HG03139 (cell line): ENCODE measurements around the gene KDM3B.
"Not testable (repeated sequence)": the region's sequence is repeated elsewhere in the genome, so short reads cannot be mapped to it uniquely, and the experiment has no call there.

Source experiments
- ATAC-seq: cut with Tn5 transposase; IDR thresholded peaks from one replicate; pipeline ENCODE4 v1.9.1; 2021; ENCODE audit not compliant: unreplicated experiment

Gene KDM3B

DNA sequence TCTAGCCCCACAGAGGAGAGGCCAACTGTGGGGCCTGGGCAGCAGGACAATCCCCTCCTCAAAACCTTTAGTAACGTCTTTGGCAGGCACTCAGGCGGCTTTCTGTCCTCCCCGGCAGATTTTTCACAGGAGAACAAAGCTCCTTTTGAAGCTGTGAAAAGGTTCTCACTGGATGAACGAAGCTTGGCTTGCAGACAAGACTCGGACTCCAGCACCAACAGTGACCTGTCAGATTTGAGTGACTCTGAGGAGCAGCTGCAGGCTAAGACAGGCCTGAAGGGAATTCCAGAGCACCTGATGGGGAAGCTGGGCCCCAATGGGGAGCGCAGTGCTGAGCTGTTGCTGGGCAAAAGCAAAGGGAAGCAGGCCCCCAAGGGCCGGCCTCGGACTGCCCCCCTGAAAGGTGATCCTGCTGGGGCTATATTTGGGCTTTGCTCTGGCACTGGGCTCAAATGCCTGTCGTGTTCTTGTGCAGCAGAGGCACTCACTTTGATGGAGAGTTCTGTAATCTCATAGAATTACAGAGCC lies 39.4 kb downstream of the KDM3B start:
- no peak for ATAC-seq

DNA sequence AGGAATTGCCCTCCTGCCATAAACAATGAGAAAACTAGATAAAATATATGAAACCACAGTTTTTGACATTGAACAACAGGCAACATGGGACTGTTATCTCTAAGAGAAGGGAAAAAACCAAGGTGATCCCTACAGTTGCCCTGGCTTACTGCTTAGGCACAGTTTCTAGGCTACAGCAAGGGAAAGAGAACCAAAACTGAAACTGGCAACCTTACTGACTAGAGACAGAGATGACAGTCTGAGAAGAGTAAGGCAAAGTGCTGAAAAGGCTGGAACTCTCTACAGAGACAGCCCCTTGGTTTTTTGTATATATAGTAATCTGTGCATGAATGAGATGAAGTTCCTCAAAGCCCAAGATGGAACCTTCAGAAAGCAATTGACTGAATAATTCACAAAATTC lies 50.2 kb downstream of the KDM3B start:
- ATAC-seq, result no peak

DNA sequence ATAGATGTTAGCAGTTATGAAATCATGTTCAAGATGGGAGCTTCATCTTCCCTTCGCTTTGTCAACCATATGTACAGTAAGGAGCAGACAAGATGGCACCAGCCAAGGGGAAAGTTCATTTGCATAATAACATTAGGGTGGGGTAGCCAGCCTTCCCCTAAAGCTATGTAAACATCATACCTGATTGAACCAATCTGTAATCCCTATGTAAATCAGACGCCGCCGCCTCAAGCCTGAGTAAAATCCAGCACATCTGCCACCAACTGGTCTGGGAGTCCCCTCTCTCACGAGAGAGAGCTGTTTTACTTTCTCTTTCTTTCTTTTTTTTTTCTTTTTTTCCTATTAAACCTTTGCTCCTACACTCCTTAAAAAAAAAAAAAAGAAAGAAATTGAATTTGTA lies 55.5 kb downstream of the KDM3B start:
- ATAC-seq, result peak; percentile 61

DNA sequence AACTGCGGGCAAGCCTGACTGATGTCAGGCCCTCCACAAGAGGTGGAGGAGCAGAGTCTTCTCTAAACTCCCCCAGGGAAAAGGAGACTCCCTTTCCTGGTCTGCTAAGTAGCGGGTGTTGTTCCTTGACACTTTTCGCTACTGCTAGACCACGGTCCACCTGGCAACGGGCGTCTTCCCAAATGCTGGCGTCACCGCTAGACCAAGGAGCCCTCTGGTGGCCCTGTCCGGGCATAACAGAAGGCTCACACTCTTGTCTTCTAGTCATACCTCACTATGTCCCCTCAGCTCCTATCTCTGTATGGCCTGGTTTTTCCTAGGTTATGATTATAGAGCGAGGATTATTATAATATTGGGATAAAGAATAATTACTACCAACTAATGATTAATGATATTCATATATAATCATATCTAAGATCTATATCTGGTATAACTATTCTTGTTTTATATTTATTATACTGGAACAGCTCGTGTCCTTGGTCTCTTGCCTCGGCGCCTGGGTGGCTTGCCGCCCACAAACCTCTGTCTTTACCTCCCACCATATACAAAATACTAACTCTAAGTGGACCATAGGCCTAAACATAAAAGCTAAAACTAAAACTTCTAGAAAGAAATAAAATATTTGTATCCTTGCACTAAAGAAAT lies 58.6 kb downstream of the KDM3B start:
- ATAC-seq, result not testable (repeated sequence)

DNA sequence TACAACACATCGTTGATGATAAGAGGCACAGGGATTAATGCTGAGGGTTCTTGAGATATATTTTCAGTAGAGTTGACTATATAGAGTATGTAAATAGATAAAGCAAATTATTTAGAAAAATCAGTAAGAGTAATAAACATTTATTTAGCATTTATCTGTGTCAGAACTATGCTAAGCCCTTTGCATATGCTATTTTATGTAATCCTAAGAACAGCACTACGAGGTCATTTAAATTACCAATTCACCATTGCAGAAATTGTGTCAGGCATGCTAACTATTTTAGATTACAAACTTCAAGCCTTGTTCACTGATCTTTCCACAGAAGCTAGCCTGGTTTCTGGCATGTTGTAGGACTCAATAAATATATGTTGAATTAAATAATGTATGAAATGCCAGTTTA lies 66.0 kb downstream of the KDM3B start:
- no peak for ATAC-seq

DNA sequence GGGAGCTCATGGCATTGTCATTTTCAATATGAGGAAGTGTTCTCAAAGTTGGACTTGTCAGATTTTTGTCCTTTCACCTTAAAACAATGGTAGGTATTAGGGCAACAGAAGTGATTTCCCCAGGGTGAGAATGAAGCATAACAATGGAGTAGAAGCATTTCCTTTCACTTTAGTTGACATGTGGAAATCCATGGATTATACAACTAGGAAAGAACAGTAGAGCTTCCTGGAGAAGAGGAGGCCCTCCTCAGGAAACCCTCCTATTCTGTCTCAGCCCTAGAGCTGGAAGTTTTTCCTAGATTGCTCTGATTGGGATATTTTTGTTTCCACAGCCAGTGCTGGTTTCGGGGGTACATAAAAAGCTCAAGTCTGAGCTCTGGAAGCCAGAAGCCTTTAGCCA lies 72.6 kb downstream of the KDM3B start:
- no peak for ATAC-seq

DNA sequence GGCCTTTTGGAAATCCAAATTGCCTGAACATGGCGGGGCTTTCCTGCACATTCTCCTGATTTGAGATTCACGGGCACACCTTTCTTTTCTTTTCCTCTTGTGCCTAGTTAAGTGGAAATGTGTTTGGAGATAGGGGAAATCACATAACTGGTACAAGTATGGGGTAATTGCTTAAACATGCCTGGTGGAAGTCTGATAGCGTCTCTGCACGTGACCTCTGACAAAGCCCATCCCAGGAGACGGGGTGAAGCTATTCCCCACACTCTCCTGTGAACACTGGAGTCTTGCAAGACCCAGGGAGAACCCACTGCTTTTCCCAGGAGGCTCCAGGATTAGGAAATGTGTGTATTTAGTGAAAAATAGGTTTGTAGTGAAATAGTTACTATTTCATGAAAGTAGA lies 83.5 kb downstream of the KDM3B start:
- ATAC-seq, result no peak

DNA sequence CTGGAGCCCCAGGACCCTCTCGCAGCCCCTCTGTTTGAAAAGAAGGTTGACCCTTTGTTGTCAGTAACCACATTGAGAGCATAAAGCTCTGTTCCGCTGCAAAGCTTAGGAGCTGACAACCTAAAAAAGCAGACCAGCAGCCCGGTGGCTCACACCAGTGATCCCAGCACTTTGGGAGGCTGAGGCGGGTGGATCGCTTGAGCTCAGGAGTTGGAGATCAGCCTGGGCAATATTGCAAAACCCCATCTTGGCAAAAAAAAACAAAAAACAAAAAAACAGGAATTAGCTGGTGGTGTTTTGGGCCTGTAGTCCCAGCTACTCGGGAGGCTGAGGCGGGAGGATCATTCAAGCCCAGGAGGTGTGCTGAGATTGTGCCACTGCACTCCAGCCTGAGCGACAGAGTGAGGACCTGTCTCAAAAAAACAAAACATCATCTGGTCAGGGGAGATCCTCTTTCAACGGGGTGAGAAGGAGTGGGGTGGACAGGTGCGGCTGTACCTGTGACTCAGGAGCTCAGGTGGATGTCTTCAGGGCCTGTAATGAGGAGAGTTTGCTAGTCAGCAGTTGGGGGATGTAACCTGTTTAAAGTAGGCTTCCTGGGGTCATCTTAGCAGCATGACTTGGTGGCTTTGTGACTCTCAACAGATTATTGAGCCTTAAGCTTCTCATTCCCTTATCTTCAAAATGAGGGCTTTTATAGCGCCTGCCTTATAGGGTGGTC lies 85.7 kb downstream of the KDM3B start:
- no peak for ATAC-seq

DNA sequence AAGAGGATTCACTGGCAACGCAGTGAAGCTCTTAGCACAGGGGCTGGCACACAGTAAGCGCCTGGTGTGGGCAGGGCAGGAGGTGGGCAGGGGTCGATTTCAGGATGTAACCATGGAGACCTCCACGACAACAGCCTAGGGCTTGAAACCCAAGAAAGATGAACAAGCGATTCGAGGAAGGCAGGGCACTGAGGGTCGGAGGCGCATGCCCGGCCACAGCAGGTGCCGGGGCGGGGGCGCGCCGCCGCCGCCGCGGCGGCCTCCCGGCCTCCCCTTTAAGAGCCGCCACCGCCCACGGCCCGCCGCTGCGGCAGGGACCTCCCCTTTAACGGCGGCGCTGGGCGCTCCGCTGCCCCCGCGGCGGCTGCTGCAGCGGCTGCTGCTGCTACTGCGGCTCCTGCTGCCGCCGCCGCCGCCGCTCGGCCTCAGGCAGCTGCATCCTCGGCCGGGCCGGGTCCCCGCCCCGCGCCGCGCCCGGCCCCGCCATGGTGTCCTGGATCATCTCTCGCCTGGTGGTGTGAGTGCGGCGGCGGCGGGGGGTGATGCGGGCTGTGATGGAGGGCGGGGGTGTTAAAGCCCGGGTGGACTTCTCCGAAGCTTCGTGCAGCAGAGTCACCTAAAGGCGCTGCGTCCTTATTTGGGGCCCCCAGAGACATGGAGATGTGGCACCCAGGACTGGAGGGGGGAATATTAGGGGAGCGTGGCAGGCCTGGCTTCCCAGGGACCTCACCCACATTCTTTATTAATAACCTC lies 86.4 kb downstream of the KDM3B start, which contains the start of gene REEP2:
Gene REEP2, plus strand, starts transcription at position 334 of the 753 bp plus-strand sequence. Its CDS starts 152 bp downstream, at position 486.
- ATAC-seq, result peak; percentile 64

DNA sequence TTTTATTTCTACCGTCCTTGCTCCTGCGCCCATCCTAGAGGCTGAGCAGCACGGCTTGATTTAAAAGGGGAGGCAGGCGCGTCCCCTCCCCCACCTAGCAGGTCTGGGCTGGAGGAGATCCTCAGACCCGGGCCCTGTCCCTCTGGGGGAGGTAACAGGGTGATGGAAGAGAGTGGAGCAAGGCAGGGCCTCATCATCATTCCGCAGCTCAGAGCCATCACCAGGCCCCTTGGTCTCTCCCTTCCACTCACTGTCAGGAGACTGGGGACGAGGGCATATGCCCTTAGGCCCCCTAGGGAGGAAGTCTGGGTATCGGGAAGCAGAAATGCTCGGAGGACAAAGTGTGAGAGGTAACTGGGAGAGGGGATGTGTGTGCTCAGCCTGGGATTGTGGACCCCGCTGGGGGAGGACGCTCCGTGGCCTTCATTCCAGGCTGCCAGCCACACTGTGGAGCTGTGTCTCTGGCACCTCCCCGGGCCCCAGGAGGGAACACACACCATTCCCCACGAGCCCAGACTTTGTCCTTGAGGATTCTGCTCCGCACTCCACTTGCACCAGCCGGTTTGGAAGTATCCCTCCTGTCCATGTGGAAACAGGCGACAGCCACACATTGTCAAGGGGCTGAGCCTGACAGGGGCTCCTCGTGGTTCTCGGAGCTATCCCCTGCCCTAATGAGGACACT lies 87.1 kb downstream of the KDM3B start:
- ATAC-seq, result no peak

DNA sequence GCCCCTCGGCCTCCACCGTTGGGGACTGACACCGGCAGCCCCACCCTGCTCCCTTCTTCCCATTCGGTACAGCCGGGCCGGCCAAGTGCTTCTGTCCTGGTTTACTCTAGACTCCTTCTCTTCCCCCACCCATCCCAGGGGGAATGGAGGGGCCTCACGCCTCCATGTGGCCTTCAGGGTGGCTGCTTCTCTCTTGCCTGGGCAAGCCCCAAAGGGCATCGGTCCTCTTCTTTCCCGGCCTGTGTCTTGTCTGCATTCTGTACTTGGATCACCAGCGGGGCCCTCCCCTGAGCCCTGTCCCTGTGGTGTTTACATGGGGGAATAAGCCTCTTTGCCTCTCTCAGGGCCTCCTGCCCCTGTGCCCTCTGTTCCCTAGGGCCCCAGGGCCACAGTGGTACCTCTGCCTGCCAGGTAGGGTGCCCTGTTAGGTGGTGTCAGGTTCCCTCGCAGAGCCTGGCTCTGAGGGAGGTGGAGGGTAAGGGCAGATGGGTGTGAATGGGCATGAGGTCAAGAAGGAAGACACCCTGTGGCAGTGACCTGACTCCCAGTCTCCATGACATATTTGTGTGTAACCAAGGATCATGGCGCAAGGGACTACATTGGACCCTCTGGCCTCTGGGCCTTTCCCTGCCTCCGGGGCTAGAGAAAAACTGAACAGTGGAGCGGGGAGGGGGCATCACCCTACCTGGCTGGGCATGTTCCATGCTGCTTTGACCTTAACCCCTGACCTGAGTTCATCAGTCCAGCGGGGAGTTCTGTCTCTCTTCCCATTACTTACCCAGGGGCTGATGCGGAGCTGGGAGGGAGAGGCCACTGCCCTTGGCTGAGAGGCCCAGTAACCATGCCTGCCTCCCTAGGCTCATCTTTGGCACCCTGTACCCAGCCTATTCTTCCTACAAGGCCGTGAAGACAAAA lies 87.9 kb downstream of the KDM3B start:
- ATAC-seq, result no peak

DNA sequence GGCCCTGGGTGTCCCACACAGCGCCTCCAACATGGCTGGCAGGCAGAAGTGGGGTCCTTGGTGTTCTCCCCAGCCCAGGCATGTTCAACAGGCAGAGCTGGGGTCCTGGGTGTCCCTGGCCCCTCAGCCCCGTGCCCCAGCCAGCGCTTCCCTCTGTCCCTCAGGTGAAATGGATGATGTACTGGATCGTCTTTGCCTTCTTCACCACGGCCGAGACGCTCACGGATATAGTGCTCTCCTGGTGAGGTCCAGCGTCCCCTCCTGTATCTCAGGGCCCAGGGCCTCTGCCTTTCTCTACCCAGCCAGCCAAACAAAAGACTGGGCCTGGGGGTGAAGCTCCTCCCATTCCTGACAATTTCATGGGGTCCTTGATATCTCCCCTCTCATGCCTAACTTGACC lies 88.7 kb downstream of the KDM3B start:
- no peak for ATAC-seq

DNA sequence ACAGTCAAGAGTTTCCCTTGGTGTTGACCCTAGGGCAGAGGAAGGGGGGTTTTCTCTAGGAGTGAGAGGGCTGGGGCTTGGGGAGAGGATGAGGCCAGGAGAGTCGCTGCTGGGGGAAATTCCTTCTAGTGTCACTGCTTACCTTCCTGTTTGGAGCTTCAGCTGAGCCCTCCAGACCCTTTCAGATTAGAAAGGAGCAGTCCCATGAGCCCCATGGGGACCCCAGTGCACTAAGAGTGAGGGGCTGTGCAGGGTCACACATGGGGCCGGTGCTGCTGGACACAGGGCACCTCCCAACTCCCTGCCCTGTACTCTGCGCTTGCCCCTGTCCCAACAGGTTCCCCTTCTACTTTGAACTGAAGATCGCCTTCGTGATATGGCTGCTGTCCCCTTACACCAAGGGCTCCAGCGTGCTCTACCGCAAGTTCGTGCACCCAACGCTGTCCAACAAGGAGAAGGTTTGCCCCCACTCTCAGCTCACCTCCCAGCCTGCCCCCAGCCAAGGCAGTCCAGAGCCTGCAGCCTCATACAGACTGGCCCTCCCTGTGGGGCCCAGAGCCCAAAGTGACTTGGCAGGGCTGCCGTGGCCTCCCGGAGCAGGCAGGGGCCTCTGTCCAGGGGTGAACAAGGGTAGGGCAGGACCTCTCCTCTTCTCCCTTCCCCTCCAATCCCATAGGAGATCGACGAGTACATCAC lies 91.7 kb downstream of the KDM3B start:
- ATAC-seq, result no peak

DNA sequence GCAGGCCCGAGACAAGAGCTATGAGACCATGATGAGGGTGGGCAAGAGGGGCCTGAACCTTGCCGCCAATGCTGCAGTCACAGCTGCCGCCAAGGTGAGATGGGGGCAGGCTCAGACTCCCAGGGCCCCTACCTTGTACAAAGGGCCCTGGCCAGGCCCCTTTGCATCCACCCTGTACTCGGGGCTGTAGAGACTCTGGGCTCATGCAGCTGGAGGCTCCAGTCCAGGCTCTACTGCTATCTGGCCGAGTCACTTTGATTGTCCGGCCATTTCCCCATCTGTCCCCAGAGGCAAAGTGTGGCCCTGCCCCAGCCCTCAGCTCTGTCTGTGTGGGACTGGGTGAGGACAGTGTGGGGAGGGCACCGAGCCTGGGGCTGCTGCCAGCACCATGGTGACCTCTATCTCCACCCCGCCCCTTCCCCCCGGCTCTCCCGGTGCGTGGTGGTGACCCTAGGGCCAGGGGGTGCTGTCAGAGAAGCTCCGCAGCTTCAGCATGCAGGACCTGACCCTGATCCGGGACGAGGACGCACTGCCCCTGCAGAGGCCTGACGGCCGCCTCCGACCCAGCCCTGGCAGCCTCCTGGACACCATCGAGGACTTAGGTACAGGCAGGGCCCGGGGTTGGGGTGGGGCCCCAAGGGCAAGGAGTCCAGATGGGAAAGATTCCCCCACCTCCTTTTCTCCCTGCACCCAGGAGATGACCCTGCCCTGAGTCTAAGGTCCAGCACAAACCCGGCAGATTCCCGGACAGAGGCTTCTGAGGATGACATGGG lies 92.5 kb downstream of the KDM3B start:
- no peak for ATAC-seq

DNA sequence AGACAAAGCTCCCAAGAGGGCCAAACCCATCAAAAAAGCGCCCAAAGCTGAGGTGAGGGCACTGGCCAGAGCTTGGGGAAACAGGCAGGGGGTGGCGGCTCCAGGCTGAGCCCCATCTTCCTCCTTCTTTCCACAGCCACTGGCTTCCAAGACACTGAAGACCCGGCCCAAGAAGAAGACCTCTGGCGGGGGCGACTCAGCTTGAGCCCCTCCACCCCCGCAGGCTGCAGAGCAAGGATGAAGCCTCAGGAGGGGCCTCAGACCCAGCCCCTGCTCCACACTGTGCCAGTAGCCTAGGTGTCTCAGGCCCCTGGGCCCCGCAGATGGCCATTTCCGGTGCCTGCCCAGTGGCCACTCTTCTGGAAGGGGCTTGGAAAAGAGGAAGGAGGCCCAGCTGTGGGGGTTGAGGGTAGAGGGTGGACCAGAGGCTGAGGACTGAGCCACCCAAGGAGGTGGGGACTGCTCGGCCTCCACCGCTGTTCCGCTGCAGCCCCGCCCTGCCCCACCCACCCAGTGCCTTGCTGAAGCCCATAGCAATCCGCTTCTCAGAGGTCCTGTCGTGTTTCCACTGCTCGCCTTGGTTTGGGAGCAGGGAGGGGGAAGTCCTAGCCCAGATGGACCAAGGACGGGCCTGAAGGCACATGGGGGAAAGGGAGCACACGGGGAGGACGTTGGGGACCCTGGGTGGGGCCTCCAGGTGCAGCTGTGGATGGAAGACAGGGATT lies 93.2 kb downstream of the KDM3B start:
- ATAC-seq, result no peak

DNA sequence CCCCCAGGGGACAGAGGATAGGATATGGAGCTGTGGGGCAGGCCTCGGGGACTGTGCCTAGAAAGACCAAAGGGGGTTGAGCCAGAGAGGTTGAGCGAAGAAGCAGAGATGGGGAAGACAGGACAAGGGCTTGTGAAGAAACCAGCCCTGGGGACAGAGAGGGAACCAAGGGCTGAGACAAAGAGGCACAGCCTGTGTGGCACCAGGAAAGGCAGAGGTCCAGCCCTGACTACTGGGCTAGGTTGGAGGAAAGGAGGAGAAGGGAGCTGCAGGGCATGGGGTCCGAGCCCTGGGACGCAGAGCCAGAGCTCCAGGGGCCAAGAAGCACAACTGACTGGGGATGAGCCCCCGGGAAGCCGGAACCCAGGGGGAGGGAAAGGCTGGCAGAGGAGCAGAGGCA lies 95.6 kb downstream of the KDM3B start:
- ATAC-seq, result no peak

DNA sequence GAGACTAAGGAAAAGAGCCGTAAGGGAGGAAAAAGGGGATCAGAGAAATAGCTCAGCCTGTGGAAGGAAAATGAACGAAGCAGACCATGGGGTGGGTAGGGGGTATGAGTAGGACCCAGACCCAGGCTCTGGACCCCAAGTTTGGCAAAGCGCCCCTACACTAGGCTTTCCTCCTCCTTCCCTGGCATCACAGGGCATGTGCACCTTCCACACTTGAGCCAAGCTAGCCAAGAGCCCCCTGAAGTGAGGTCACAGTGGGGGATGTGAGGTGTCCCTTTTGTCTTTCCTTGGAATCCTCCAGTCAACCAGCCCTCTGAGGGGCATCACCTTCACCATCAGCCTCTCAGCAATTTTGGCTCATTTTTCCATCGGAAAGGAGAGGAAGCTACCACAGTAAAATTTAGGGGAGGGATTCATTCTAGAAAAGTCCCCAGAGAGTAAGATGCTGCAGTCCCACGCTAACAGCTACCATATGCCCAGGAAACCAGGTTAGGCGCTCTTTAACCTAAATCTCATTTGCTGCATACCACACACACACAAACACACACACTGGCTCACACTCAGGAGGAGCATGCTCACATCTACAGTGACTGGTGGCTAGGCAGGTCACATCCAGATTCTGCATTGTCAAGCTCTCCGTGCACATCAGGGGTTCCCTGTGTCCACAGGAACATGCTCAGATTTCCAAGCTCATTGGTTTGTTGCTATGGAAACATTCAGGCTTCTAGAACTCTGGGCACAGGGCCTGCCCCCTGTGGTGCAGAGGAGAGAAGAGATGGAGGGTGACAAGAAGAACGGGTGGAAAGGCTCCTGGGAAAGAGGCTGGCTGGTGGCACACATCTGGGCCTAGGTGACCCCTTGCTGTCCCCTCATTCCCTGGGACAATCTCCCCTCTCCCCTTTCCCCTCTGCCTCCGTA lies 96.3 kb downstream of the KDM3B start:
- ATAC-seq, result no peak
